Liver (tissue), 3 donors: ENCODE data around the gene PLTP.

Experiments
- FOXA1 ChIP-seq: IDR thresholded peaks from 2 replicates; pipeline ENCODE4 v1.6.1; 2016; ENCODE audit warnings: antibody characterized with exemption
- GABPA ChIP-seq, 2 donors: IDR thresholded peaks in 1 of 2; conservative IDR thresholded peaks in 1 of 2; 2 replicates each; pipeline ENCODE4 v1.6.1; 2016; ENCODE audit warnings: antibody characterized with exemption in 2 of 2, mild to moderate bottlenecking in 1 of 2, moderate library complexity in 1 of 2
- HNF4A ChIP-seq, 2 donors: conservative IDR thresholded peaks; 2 replicates each; pipeline ENCODE4 v1.6.1; 2016; ENCODE audit warnings: antibody characterized with exemption in 2 of 2, mild to moderate bottlenecking in 2 of 2
- HNF4G ChIP-seq: IDR thresholded peaks from 2 replicates; pipeline ENCODE4 v1.6.1; 2016; ENCODE audit warnings: antibody characterized with exemption
- MAX ChIP-seq: IDR thresholded peaks from 2 replicates; pipeline ENCODE4 v1.6.1; 2016; ENCODE audit warnings: antibody characterized with exemption
- NR2F2 ChIP-seq: IDR thresholded peaks from 2 replicates; pipeline ENCODE4 v1.6.1; 2016; ENCODE audit warnings: antibody characterized with exemption
- RAD21 ChIP-seq, 2 donors: IDR thresholded peaks; 2 replicates each; pipeline ENCODE4 v1.6.1; 2016; ENCODE audit warnings: antibody characterized with exemption in 2 of 2, mild to moderate bottlenecking in 2 of 2
- RXRA ChIP-seq, 2 donors: IDR thresholded peaks; 2 replicates each; pipeline ENCODE4 v1.6.1; 2017 to 2018; ENCODE audit warnings: antibody characterized with exemption in 2 of 2, mild to moderate bottlenecking in 1 of 2
- TAF1 ChIP-seq: conservative IDR thresholded peaks from 2 replicates; pipeline ENCODE4 v1.6.1; 2016; ENCODE audit warnings: antibody characterized with exemption, mild to moderate bottlenecking
- YY1 ChIP-seq: IDR thresholded peaks from 2 replicates; pipeline ENCODE4 v1.6.1; 2016; ENCODE audit warnings: antibody characterized with exemption, mild to moderate bottlenecking
- ZBTB33 ChIP-seq: IDR thresholded peaks from 2 replicates; pipeline ENCODE4 v1.6.1; 2016; ENCODE audit warnings: antibody characterized with exemption
- TF ChIP-seq, protein P1 (sequence below): fragments of 150-350 bp; IDR thresholded peaks from 2 replicates; pipeline ENCODE4 v1.5.1; 2017; ENCODE audit warnings: improper control_type of control experiment, low read depth, low read length; ENCODE audit not compliant: missing input control
- TF ChIP-seq, protein P2 (sequence below): IDR thresholded peaks from 2 replicates; pipeline ENCODE4 v1.6.1; 2016; ENCODE audit warnings: antibody characterized with exemption
- TF ChIP-seq, protein P3 (sequence below): IDR thresholded peaks from 2 replicates; pipeline ENCODE4 v1.6.1; 2016; ENCODE audit warnings: antibody characterized with exemption, mild to moderate bottlenecking
- donor health status: healthy.
- donor health status: healthy.

GRCh38 chr20:45948261-45948733 is 36.3 kb upstream of the PLTP start:
- TF ChIP-seq RAD21 (IDR thresholded peaks at IDR 0.05), result no peak
- TF ChIP-seq, protein P1, sequence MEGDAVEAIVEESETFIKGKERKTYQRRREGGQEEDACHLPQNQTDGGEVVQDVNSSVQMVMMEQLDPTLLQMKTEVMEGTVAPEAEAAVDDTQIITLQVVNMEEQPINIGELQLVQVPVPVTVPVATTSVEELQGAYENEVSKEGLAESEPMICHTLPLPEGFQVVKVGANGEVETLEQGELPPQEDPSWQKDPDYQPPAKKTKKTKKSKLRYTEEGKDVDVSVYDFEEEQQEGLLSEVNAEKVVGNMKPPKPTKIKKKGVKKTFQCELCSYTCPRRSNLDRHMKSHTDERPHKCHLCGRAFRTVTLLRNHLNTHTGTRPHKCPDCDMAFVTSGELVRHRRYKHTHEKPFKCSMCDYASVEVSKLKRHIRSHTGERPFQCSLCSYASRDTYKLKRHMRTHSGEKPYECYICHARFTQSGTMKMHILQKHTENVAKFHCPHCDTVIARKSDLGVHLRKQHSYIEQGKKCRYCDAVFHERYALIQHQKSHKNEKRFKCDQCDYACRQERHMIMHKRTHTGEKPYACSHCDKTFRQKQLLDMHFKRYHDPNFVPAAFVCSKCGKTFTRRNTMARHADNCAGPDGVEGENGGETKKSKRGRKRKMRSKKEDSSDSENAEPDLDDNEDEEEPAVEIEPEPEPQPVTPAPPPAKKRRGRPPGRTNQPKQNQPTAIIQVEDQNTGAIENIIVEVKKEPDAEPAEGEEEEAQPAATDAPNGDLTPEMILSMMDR, result no peak
- no peak for TF ChIP-seq YY1
- TF ChIP-seq HNF4G, result no peak
- no peak for TF ChIP-seq RXRA (IDR thresholded peaks at IDR 0.05)
- TF ChIP-seq MAX, result no peak
- TF ChIP-seq, protein P2, sequence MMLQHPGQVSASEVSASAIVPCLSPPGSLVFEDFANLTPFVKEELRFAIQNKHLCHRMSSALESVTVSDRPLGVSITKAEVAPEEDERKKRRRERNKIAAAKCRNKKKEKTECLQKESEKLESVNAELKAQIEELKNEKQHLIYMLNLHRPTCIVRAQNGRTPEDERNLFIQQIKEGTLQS, result no peak
- TF ChIP-seq TAF1, result no peak
- no peak for TF ChIP-seq HNF4A (conservative IDR thresholded peaks at IDR 0.05)
- TF ChIP-seq, protein P3, sequence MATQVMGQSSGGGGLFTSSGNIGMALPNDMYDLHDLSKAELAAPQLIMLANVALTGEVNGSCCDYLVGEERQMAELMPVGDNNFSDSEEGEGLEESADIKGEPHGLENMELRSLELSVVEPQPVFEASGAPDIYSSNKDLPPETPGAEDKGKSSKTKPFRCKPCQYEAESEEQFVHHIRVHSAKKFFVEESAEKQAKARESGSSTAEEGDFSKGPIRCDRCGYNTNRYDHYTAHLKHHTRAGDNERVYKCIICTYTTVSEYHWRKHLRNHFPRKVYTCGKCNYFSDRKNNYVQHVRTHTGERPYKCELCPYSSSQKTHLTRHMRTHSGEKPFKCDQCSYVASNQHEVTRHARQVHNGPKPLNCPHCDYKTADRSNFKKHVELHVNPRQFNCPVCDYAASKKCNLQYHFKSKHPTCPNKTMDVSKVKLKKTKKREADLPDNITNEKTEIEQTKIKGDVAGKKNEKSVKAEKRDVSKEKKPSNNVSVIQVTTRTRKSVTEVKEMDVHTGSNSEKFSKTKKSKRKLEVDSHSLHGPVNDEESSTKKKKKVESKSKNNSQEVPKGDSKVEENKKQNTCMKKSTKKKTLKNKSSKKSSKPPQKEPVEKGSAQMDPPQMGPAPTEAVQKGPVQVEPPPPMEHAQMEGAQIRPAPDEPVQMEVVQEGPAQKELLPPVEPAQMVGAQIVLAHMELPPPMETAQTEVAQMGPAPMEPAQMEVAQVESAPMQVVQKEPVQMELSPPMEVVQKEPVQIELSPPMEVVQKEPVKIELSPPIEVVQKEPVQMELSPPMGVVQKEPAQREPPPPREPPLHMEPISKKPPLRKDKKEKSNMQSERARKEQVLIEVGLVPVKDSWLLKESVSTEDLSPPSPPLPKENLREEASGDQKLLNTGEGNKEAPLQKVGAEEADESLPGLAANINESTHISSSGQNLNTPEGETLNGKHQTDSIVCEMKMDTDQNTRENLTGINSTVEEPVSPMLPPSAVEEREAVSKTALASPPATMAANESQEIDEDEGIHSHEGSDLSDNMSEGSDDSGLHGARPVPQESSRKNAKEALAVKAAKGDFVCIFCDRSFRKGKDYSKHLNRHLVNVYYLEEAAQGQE, result no peak
- TF ChIP-seq GABPA (IDR thresholded peaks at IDR 0.05 in 1 of 2, conservative IDR thresholded peaks at IDR 0.05 in 1 of 2), result no peak
- TF ChIP-seq FOXA1, result no peak
- TF ChIP-seq ZBTB33, result no peak
- TF ChIP-seq NR2F2, result no peak
